ENCODE results near the gene EGLN2. TPM values are rescaled to one million over a fixed set of nuclear protein-coding genes. Genes with fewer than 3 reads are reported as not detected.

EGLN2 gene
- polyA plus RNA-seq, 1 of the 3 experiments (the other 2 are of a cell fraction) = 43.0 TPM

DNA sequence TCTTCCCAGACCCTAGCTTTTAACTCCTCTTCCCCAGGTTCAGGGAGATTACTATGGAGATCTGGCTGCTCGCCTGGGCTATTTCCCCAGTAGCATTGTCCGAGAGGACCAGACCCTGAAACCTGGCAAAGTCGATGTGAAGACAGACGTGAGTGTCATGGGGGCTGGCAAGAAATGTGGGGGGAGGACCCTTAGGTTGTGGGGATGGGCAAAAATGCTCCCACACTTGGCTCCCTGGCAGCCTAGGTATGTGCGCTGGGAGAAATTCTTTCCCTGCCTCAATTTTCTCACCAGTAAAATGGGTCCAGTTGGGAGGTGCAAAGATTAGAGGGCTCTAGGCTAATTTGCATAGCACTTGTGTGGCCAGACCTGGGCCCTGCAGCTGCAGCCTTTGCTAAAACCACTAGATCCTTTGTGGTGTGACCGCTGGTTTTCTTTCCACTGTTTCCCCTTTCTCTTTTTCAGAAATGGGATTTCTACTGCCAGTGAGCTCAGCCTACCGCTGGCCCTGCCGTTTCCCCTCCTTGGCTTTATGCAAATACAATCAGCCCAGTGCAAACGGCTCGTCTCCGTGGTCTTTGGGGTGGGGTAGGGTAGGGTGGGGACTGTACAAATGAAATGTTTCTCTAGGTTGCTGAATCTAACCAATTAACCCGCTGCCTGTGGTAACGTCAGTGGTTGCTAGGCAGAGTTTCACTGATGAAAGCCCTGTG lies 21.9 kb upstream of the EGLN2 start:
- TF ChIP-seq RAD21 (IDR thresholded peaks at IDR 0.05; ENCODE audit: low read length) (no peak), FOXJ3 (CRISPR knock-in tag; IDR thresholded peaks at IDR 0.05) (no peak), RFX5 (IDR thresholded peaks at IDR 0.05; ENCODE audit: low read length) (peak; percentile 99), RCOR1 (IDR thresholded peaks at IDR 0.05; ENCODE audit: low read length) (no peak; the same call in 1 of the 2 replicates), SIN3A (IDR thresholded peaks at IDR 0.05; ENCODE audit: borderline replicate concordance, low read depth, low read length) (0 out of 2 replicates have a peak, but pooled peaks have one; percentile 8), JUND (IDR thresholded peaks at IDR 0.05) (no peak), GABPA (IDR thresholded peaks at IDR 0.05; ENCODE audit: low read depth) (no peak), NFIC (IDR thresholded peaks at IDR 0.05; ENCODE audit: borderline replicate concordance) (no peak), ELF1 (IDR thresholded peaks at IDR 0.05) (no peak)
- TF ChIP-seq, protein P1, sequence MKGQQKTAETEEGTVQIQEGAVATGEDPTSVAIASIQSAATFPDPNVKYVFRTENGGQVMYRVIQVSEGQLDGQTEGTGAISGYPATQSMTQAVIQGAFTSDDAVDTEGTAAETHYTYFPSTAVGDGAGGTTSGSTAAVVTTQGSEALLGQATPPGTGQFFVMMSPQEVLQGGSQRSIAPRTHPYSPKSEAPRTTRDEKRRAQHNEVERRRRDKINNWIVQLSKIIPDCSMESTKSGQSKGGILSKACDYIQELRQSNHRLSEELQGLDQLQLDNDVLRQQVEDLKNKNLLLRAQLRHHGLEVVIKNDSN (IDR thresholded peaks at IDR 0.05; ENCODE audit: borderline replicate concordance, low read depth) = no peak
- Histone ChIP-seq H3K4me1 (ENCODE audit: control insufficient read depth in 1 of 2, insufficient read depth in 2 of 2, low read depth in 1 of 2, low read length in 1 of 2) (peaks cover 6 to 9% of the 10 kb centered on the region in 2 experiments; a peak in 2 of 4 replicates), H3K9me2 (no peaks in the 10 kb centered on the region), H3F3A (replicated peaks; ENCODE audit: insufficient read depth) (peaks cover 13% of the 10 kb centered on the region), H3K36me3 (replicated peaks in 1 of 2; ENCODE audit: control insufficient read depth in 1 of 2, insufficient read depth in 2 of 2, low read length in 1 of 2) (no peaks in the 10 kb centered on the region), H4K20me1 (ENCODE audit: insufficient read depth) (no peaks in the 10 kb centered on the region), H3K4me3 (ENCODE audit: low read depth in 2 of 2, low read length in 1 of 2) (peak overlapping the region; percentile 61 to 67), H3K79me2 (ENCODE audit: insufficient read depth) (peaks cover 15% of the 10 kb centered on the region; the same call in 1 of the 2 replicates), H3K9me3 (no peaks in the 10 kb centered on the region), H3K27ac (ENCODE audit: low read depth in 2 of 2, low read length in 1 of 2) (peak overlapping the region; percentile 97 to 99), H3K4me2 (peak overlapping the region; percentile 80), H3K27me3 (ENCODE audit: insufficient read depth) (no peaks in the 10 kb centered on the region), H2AFZ (ENCODE audit: low read depth) (peak overlapping the region; percentile 80), H3K9ac (peak overlapping the region; percentile 81)
- ChIA-PET POLR2A (interaction anchor here (0.8 to 3.3 kb wide), 9 partner anchors 9 to 114 kb away, joined by 3 to 31 read pairs (median 7); partner anchors contain the start of genes ACTMAP, COQ8B, EGLN2 and ITPKC), CTCF (interaction anchor here (0.9 to 2.4 kb wide), 7 partner anchors 17 to 114 kb away, joined by 3 to 20 read pairs (median 3); partner anchors contain the start of genes COQ8B, EGLN2 and ITPKC)
- 15% methylated on average over 13 of the region's 13 CpGs for WGBS (ENCODE audit: low lambda C conversion rate)
- peak; percentile 82 for DNase-seq

DNA sequence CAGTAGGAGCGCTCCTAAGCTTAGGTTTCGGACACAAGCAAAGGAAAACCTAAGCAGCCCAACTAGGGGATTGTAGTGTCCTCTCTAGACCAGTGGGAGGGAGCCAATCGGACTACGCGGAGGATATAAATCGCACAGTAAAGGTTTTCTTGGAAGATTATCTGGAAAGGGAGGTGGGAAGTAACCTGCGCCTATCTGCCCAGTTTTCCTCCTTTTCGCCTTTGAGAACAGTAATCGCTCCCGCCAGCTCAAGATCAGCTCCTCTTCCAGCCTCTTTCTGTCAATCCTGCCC lies 21.4 kb upstream of the EGLN2 start:
- Histone ChIP-seq H3K79me2 (ENCODE audit: insufficient read depth) (peaks cover 15% of the 10 kb centered on the region; the same call in 1 of the 2 replicates), H3K4me1 (ENCODE audit: control insufficient read depth in 1 of 2, insufficient read depth in 2 of 2, low read depth in 1 of 2, low read length in 1 of 2) (peaks cover 6 to 9% of the 10 kb centered on the region in 2 experiments; a peak in 2 of 4 replicates), H3F3A (replicated peaks; ENCODE audit: insufficient read depth) (peaks cover 13% of the 10 kb centered on the region), H3K9ac (peak overlapping the region; percentile 81), H2AFZ (ENCODE audit: low read depth) (peak overlapping the region; percentile 75), H3K27ac (ENCODE audit: low read depth in 2 of 2, low read length in 1 of 2) (peak overlapping the region; percentile 97 to 99), H3K4me2 (peak overlapping the region; percentile 80), H4K20me1 (ENCODE audit: insufficient read depth) (no peaks in the 10 kb centered on the region), H3K9me3 (no peaks in the 10 kb centered on the region), H3K36me3 (replicated peaks in 1 of 2; ENCODE audit: control insufficient read depth in 1 of 2, insufficient read depth in 2 of 2, low read length in 1 of 2) (no peaks in the 10 kb centered on the region), H3K4me3 (ENCODE audit: low read depth in 2 of 2, low read length in 1 of 2) (peak overlapping the region; percentile 61 to 67), H3K9me2 (no peaks in the 10 kb centered on the region), H3K27me3 (ENCODE audit: insufficient read depth) (no peaks in the 10 kb centered on the region)
- no peak for DNase-seq
- ChIA-PET POLR2A (interaction anchor here (0.8 to 3.3 kb wide), 11 partner anchors 9 to 1082 kb away, joined by 3 to 31 read pairs (median 7); partner anchors contain the start of genes ACTMAP, COQ8B, EGLN2 and ITPKC), CTCF (interaction anchor here (0.6 to 2.4 kb wide), 7 partner anchors 16 to 249 kb away, joined by 3 to 20 read pairs (median 3); partner anchors contain the start of genes COQ8B, EGLN2 and ITPKC)
- TF ChIP-seq, protein P2, sequence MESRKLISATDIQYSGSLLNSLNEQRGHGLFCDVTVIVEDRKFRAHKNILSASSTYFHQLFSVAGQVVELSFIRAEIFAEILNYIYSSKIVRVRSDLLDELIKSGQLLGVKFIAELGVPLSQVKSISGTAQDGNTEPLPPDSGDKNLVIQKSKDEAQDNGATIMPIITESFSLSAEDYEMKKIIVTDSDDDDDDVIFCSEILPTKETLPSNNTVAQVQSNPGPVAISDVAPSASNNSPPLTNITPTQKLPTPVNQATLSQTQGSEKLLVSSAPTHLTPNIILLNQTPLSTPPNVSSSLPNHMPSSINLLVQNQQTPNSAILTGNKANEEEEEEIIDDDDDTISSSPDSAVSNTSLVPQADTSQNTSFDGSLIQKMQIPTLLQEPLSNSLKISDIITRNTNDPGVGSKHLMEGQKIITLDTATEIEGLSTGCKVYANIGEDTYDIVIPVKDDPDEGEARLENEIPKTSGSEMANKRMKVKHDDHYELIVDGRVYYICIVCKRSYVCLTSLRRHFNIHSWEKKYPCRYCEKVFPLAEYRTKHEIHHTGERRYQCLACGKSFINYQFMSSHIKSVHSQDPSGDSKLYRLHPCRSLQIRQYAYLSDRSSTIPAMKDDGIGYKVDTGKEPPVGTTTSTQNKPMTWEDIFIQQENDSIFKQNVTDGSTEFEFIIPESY (IDR thresholded peaks at IDR 0.05; ENCODE audit: borderline replicate concordance, low read depth) = no peak
- TF ChIP-seq, protein P3, sequence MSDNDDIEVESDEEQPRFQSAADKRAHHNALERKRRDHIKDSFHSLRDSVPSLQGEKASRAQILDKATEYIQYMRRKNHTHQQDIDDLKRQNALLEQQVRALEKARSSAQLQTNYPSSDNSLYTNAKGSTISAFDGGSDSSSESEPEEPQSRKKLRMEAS (IDR thresholded peaks at IDR 0.05; ENCODE audit: low read depth) = 0 out of 2 replicates have a peak, but pooled peaks have one; percentile 30
- under 1% methylated on average over 10 of the region's 10 CpGs for WGBS (ENCODE audit: low lambda C conversion rate)
